Erythroblast (primary cell): ENCODE measurements around the gene DMWD.

ENCODE experiments used
- GATA1 ChIP-seq: IDR thresholded peaks from 2 replicates; pipeline ENCODE4 v1.6.1; 2011; ENCODE audit warnings: low read depth, mild to moderate bottlenecking, control low read depth, low read length, moderate library complexity
- POLR2A ChIP-seq: IDR thresholded peaks from 2 replicates; pipeline ENCODE4 v1.6.1; 2011; ENCODE audit warnings: mild to moderate bottlenecking, low read length

DNA sequence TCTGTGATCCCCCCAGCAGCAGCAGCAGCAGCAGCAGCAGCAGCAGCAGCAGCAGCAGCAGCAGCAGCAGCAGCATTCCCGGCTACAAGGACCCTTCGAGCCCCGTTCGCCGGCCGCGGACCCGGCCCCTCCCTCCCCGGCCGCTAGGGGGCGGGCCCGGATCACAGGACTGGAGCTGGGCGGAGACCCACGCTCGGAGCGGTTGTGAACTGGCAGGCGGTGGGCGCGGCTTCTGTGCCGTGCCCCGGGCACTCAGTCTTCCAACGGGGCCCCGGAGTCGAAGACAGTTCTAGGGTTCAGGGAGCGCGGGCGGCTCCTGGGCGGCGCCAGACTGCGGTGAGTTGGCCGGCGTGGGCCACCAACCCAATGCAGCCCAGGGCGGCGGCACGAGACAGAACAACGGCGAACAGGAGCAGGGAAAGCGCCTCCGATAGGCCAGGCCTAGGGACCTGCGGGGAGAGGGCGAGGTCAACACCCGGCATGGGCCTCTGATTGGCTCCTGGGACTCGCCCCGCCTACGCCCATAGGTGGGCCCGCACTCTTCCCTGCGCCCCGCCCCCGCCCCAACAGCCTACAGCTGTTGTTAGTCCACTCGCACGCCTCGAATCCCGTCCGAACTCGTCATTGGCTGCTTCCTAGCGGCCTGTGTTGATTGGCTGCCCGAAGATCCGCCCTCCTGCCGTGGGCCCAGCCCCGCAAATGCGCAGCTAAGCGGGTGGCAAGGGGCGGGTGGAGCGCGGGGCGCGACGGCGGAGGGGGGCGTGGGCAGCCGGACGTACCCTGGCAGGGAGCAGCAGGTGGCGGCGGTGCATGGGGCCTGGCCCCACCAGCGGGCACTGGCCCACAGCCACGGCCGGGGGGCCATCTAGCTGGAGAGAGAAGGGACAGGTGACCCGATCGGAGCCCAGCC, 22.2 kb downstream of the DMWD start:
- TF ChIP-seq POLR2A (peak; percentile 63), GATA1 (no peak)
